SK-N-SH (cell line): ENCODE measurements around the gene LRRC49. TPM values are rescaled to one million over a fixed set of nuclear protein-coding genes. Genes with fewer than 3 reads are reported as not detected.
A peak's percentile ranks its signal among the peaks of the same experiment; 100 is the strongest.

ENCODE experiments used
- CTCF ChIA-PET: fragments of 300-600, 350-600 bp; formaldehyde crosslinking; extraction: SDS; loops from one replicate; lab custom pipeline; 2021; lab: Yijun Ruan, JAX
- POLR2A ChIA-PET: fragments of 350-600 bp; sonication (Branson Sonifier 250); formaldehyde crosslinking; extraction: SDS; loops from one replicate; lab custom pipeline; 2020; ENCODE audit warnings: antibody characterized with exemption, inconsistent platforms; lab: Yijun Ruan, JAX
- DNase-seq: peaks from one replicate; pipeline ENCODE4 v3.0.0; 2012
- H2AFZ ChIP-seq: fragments of 200-600 bp; sonication (generic); 2 replicates; pipeline ENCODE4 v1.8.1; 2016; ENCODE audit warnings: antibody characterized with exemption, mild to moderate bottlenecking, low read depth
- H3F3A ChIP-seq: fragments of 200-600 bp; sonication (generic); replicated peaks from 2 replicates; pipeline ENCODE3; 2016; ENCODE audit warnings: antibody characterized with exemption, mild to moderate bottlenecking; ENCODE audit not compliant: insufficient read depth
- H3K27ac ChIP-seq, 2 experiments: fragments of 200-500 bp in 1 of 2; fragments of 200-600 bp in 1 of 2; sonication (Bioruptor generic) in 1 of 2; sonication (generic), shearing (Covaris generic) in 1 of 2; 2 replicates each; pipeline versions ENCODE4 v1.5.1 to v1.6.1; 2014 to 2016; ENCODE audit warnings: low read depth in 2 of 2, inconsistent platforms in 1 of 2, low read length in 1 of 2, mild to moderate bottlenecking in 1 of 2, mixed read lengths in 1 of 2
- H3K27me3 ChIP-seq: fragments of 200-600 bp; sonication (generic), shearing (Covaris generic); 2 replicates; pipeline ENCODE4 v1.6.1; 2016; ENCODE audit warnings: mixed run types; ENCODE audit not compliant: insufficient read depth
- H3K36me3 ChIP-seq, 2 experiments: fragments of 200-500 bp in 1 of 2; fragments of 200-600 bp in 1 of 2; sonication (Bioruptor generic) in 1 of 2; sonication (generic) in 1 of 2; replicated peaks in 1 of 2; 2 replicates each; pipeline versions ENCODE3 to v1.5.1; 2014 to 2016; ENCODE audit warnings: low read length in 1 of 2, mild to moderate bottlenecking in 1 of 2; ENCODE audit not compliant: insufficient read depth in 2 of 2, control insufficient read depth in 1 of 2
- H3K4me1 ChIP-seq, 2 experiments: fragments of 200-500 bp in 1 of 2; fragments of 200-600 bp in 1 of 2; sonication (Bioruptor generic) in 1 of 2; sonication (generic), shearing (Covaris generic) in 1 of 2; 2 replicates each; pipeline versions ENCODE4 v1.5.1 to v1.6.1; 2014 to 2016; ENCODE audit warnings: low read depth in 1 of 2, low read length in 1 of 2, mixed run types in 1 of 2; ENCODE audit not compliant: insufficient read depth in 2 of 2, control insufficient read depth in 1 of 2
- H3K4me2 ChIP-seq: fragments of 200-600 bp; sonication (generic), shearing (Covaris generic); 2 replicates; pipeline ENCODE4 v1.6.1; 2017; ENCODE audit warnings: mixed run types
- H3K4me3 ChIP-seq, 2 experiments: fragments of 200-500 bp in 1 of 2; fragments of 200-600 bp in 1 of 2; sonication (Bioruptor generic) in 1 of 2; sonication (generic), shearing (Covaris generic) in 1 of 2; 2 replicates each; pipeline versions ENCODE4 v1.5.1 to v1.8.1; 2014 to 2016; ENCODE audit warnings: low read depth in 2 of 2, inconsistent platforms in 1 of 2, low read length in 1 of 2, mild to moderate bottlenecking in 1 of 2, mixed read lengths in 1 of 2, moderate library complexity in 1 of 2
- H3K79me2 ChIP-seq: fragments of 200-600 bp; sonication (generic); 2 replicates; pipeline ENCODE4 v1.8.1; 2017; ENCODE audit warnings: mild to moderate bottlenecking; ENCODE audit not compliant: insufficient read depth
- H3K9ac ChIP-seq: fragments of 200-600 bp; sonication (generic); 2 replicates; pipeline ENCODE4 v1.6.1; 2017; ENCODE audit warnings: mixed run types
- H3K9me2 ChIP-seq: fragments of 200-600 bp; sonication (generic); 2 replicates; pipeline ENCODE4 v1.6.1; 2017; ENCODE audit warnings: mixed run types
- H3K9me3 ChIP-seq: fragments of 200-600 bp; sonication (generic); 2 replicates; pipeline ENCODE4 v1.6.1; 2017; ENCODE audit warnings: mixed run types, mild to moderate bottlenecking, moderate library complexity
- H4K20me1 ChIP-seq: fragments of 200-600 bp; sonication (generic); 2 replicates; pipeline ENCODE4 v1.6.1; 2017; ENCODE audit warnings: mild to moderate bottlenecking, mixed run types; ENCODE audit not compliant: insufficient read depth
- CHD2 ChIP-seq: fragments of 150-350 bp; IDR thresholded peaks from 2 replicates; pipeline ENCODE4 v1.6.1; 2018; ENCODE audit warnings: low read length; ENCODE audit not compliant: partially characterized antibody
- CTCF ChIP-seq: fragments of 200-600 bp; sonication (generic); IDR thresholded peaks from 2 replicates; pipeline ENCODE4 v1.6.1; 2017; ENCODE audit warnings: antibody characterized with exemption, mild to moderate bottlenecking, moderate library complexity
- ELF1 ChIP-seq: IDR thresholded peaks from 2 replicates; pipeline ENCODE4 v1.4.0; 2012
- EP300 ChIP-seq, 2 experiments: IDR thresholded peaks; 2 replicates each; pipeline versions ENCODE4 v1.4.0 to v1.6.1; 2012; ENCODE audit warnings: borderline replicate concordance in 1 of 2, low read depth in 1 of 2, low read length in 1 of 2
- EZH2phosphoT487 ChIP-seq: fragments of 200-600 bp; sonication (generic); IDR thresholded peaks from 2 replicates; pipeline ENCODE4 v1.6.1; 2017; ENCODE audit warnings: low read depth, mixed run types, mild to moderate bottlenecking, antibody characterized with exemption, moderate library complexity, borderline replicate concordance
- FOXM1 ChIP-seq: IDR thresholded peaks from 2 replicates; pipeline ENCODE4 v1.4.0; 2012; ENCODE audit warnings: low read depth, mild to moderate bottlenecking
- GABPA ChIP-seq: IDR thresholded peaks from 2 replicates; pipeline ENCODE4 v1.4.0; 2012; ENCODE audit warnings: low read depth, mild to moderate bottlenecking
- GATA2 ChIP-seq: sonication (generic); formaldehyde crosslinking; IDR thresholded peaks from 2 replicates; pipeline ENCODE4 v1.5.0; 2020; ENCODE audit warnings: mild to moderate bottlenecking, missing genetic modification reagents
- MEF2A ChIP-seq: IDR thresholded peaks from 2 replicates; pipeline ENCODE4 v1.4.0; 2012; ENCODE audit warnings: low read depth, borderline replicate concordance
- NFIC ChIP-seq: IDR thresholded peaks from 2 replicates; pipeline ENCODE4 v1.4.0; 2012; ENCODE audit warnings: borderline replicate concordance
- NRF1 ChIP-seq: IDR thresholded peaks from 2 replicates; pipeline ENCODE4 v1.6.1; 2012; ENCODE audit warnings: low read depth, mild to moderate bottlenecking, low read length
- POLR2AphosphoS5 ChIP-seq: IDR thresholded peaks from 2 replicates; pipeline ENCODE4 v1.6.1; 2012; ENCODE audit warnings: low read depth, low read length
- RCOR1 ChIP-seq: fragments of 150-350 bp; IDR thresholded peaks from 2 replicates; pipeline ENCODE4 v1.6.1; 2017; ENCODE audit warnings: antibody characterized with exemption, low read length
- REST ChIP-seq: IDR thresholded peaks from 2 replicates; pipeline ENCODE4 v1.6.1; 2012; ENCODE audit warnings: mild to moderate bottlenecking, low read depth, low read length, moderate library complexity
- RFX5 ChIP-seq: IDR thresholded peaks from 2 replicates; pipeline ENCODE4 v1.6.1; 2012; ENCODE audit warnings: mild to moderate bottlenecking, improper control_type of control experiment, low read length
- RXRA ChIP-seq: IDR thresholded peaks from 2 replicates; pipeline ENCODE4 v1.4.0; 2012; ENCODE audit warnings: low read depth, mild to moderate bottlenecking, borderline replicate concordance
- TCF12 ChIP-seq: IDR thresholded peaks from 2 replicates; pipeline ENCODE4 v1.4.0; 2012
- TEAD4 ChIP-seq: IDR thresholded peaks from 2 replicates; pipeline ENCODE4 v1.4.0; 2012; ENCODE audit warnings: mild to moderate bottlenecking, borderline replicate concordance; ENCODE audit not compliant: insufficient read depth
- YY1 ChIP-seq: IDR thresholded peaks from 2 replicates; pipeline ENCODE4 v1.4.0; 2012; ENCODE audit warnings: low read depth, mild to moderate bottlenecking
- ZBTB33 ChIP-seq: IDR thresholded peaks from 2 replicates; pipeline ENCODE4 v1.4.0; 2012; ENCODE audit warnings: low read depth, borderline replicate concordance
- WGBS: methylation state at CpG from one replicate; pipeline ENCODE4 v1.1.6; 2017; ENCODE audit warnings: low lambda C conversion rate; 5-methylcytosine and 5-hydroxymethylcytosine counted together
- polyA plus RNA-seq, 3 experiments: library from polyadenylated mRNA; depleted of rRNA; stranded (reverse); fragments of >200 nt; gene quantifications; 2 replicates each; pipeline ENCODE4 v1.2.3, GENCODE V29; 2012
- TF ChIP-seq, protein P1 (sequence below): IDR thresholded peaks from 2 replicates; pipeline ENCODE4; 2012
- TF ChIP-seq, protein P2 (sequence below): fragments of 150-350 bp; IDR thresholded peaks from 2 replicates; pipeline ENCODE4 v1.6.1; 2017; ENCODE audit warnings: antibody characterized with exemption, low read length, low read depth, borderline replicate concordance
- TF ChIP-seq, protein P3 (sequence below): IDR thresholded peaks from 2 replicates; pipeline ENCODE4 v1.4.0; 2012; ENCODE audit warnings: low read depth

The LRRC49 gene
- polyA plus RNA-seq, 1 of the 3 experiments (the other 2 are of a cell fraction): 7.2 TPM

GRCh38 chr15:71096676-71097075 is 204.1 kb downstream of the LRRC49 start:
- Histone ChIP-seq H3K27ac (peak overlapping the region; percentile 84 to 96), H3K9me3 (no peaks in the 10 kb centered on the region), H3K36me3 (no peaks in the 10 kb centered on the region), H3K9ac (peak overlapping the region; percentile 66), H3K4me1 (peaks cover 0 to 18% of the 10 kb centered on the region in 2 experiments; a peak in 2 of 4 replicates), H2AFZ (peak overlapping the region; percentile 54), H3F3A (peaks cover 11% of the 10 kb centered on the region), H3K4me3 (no peak overlapping the region; a peak in 1 of 4 replicates), H4K20me1 (no peaks in the 10 kb centered on the region), H3K9me2 (no peaks in the 10 kb centered on the region), H3K79me2 (0 out of 2 replicates have a peak, but pooled peaks cover 6% of the 10 kb centered on the region), H3K4me2 (peak overlapping the region; percentile 70), H3K27me3 (no peaks in the 10 kb centered on the region)
- WGBS: 27% methylated on average over 3 of the region's 3 CpGs
- POLR2A ChIA-PET: interaction anchor here (1.2 kb wide), 1 partner anchor 12 kb away, joined by 3 read pairs; no protein-coding TSS in a partner anchor
- no peak for DNase-seq
- CTCF ChIA-PET: interaction anchor here (0.8 kb wide), 1 partner anchor 344 kb away, joined by 3 read pairs; no protein-coding TSS in a partner anchor
- TF ChIP-seq RFX5: no peak
- peak; percentile 94 for TF ChIP-seq RXRA
- TF ChIP-seq MEF2A: peak; percentile 40; the same call in 1 of the 2 replicates
- TF ChIP-seq EZH2phosphoT487: no peak
- no peak for TF ChIP-seq YY1
- TF ChIP-seq CHD2: no peak
- no peak for TF ChIP-seq CTCF
- TF ChIP-seq, protein P1, sequence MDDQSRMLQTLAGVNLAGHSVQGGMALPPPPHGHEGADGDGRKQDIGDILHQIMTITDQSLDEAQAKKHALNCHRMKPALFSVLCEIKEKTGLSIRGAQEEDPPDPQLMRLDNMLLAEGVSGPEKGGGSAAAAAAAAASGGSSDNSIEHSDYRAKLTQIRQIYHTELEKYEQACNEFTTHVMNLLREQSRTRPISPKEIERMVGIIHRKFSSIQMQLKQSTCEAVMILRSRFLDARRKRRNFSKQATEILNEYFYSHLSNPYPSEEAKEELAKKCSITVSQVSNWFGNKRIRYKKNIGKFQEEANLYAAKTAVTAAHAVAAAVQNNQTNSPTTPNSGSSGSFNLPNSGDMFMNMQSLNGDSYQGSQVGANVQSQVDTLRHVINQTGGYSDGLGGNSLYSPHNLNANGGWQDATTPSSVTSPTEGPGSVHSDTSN: peak; percentile 89
- no peak for TF ChIP-seq NRF1
- TF ChIP-seq FOXM1: no peak
- peak; percentile 69; the same call in 1 of the 2 replicates for TF ChIP-seq TEAD4
- peak; percentile 49 to 87; a peak in 2 of 4 replicates for TF ChIP-seq EP300 (IDR thresholded peaks at IDR 0.05; ENCODE audit: borderline replicate concordance in 1 of 2, low read depth in 1 of 2, low read length in 1 of 2)
- TF ChIP-seq GATA2 (CRISPR knock-in tag): no peak
- TF ChIP-seq NFIC: peak; percentile 74
- TF ChIP-seq ELF1: peak; percentile 58
- TF ChIP-seq GABPA: no peak
- TF ChIP-seq ZBTB33: no peak
- TF ChIP-seq RCOR1: 0 out of 2 replicates have a peak, but pooled peaks have one; percentile 34
- TF ChIP-seq, protein P2, sequence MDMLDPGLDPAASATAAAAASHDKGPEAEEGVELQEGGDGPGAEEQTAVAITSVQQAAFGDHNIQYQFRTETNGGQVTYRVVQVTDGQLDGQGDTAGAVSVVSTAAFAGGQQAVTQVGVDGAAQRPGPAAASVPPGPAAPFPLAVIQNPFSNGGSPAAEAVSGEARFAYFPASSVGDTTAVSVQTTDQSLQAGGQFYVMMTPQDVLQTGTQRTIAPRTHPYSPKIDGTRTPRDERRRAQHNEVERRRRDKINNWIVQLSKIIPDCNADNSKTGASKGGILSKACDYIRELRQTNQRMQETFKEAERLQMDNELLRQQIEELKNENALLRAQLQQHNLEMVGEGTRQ: no peak
- peak; percentile 90 for TF ChIP-seq TCF12
- peak; percentile 63; the same call in 1 of the 2 replicates for TF ChIP-seq POLR2AphosphoS5
- 0 out of 2 replicates have a peak, but pooled peaks have one; percentile 48 for TF ChIP-seq REST
- TF ChIP-seq, protein P3, sequence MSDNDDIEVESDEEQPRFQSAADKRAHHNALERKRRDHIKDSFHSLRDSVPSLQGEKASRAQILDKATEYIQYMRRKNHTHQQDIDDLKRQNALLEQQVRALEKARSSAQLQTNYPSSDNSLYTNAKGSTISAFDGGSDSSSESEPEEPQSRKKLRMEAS: peak; percentile 58; the same call in 1 of the 2 replicates
